GM21526 (cell line): ENCODE results near the gene RMND5B.

Experiments
- ATAC-seq: cut with Tn5 transposase; IDR thresholded peaks from one replicate; pipeline ENCODE4 v1.9.1; 2021; ENCODE audit warnings: moderate library complexity; ENCODE audit not compliant: unreplicated experiment, low FRiP score

The RMND5B gene

GRCh38 chr5:178113141-178113787 is 17.6 kb upstream of the RMND5B start, which contains the start of gene N4BP3:
N4BP3 (plus strand) TSS chr5:178113532; CDS start chr5:178119584, 6,052 bp downstream.
- ATAC-seq, result peak; percentile 53

- ATAC-seq, result no peak
Measured at GRCh38 chr5:178113841-178114324, 16.9 kb upstream of the RMND5B start.

GRCh38 chr5:178114325-178115135 is 16.3 kb upstream of the RMND5B start:
- no peak for ATAC-seq

GRCh38 chr5:178115136-178115813 is 15.5 kb upstream of the RMND5B start:
- no peak for ATAC-seq

GRCh38 chr5:178115814-178116142 is 15.0 kb upstream of the RMND5B start:
- ATAC-seq, result no peak

GRCh38 chr5:178116143-178116885 is 14.5 kb upstream of the RMND5B start:
- no peak for ATAC-seq

GRCh38 chr5:178117923-178118701 is 12.7 kb upstream of the RMND5B start:
- no peak for ATAC-seq

GRCh38 chr5:178119915-178120606 is 10.8 kb upstream of the RMND5B start:
- ATAC-seq, result no peak

- peak; percentile 78 for ATAC-seq
Measured at GRCh38 chr5:178120607-178121357, 10.0 kb upstream of the RMND5B start.

- ATAC-seq, result no peak
Measured at GRCh38 chr5:178121391-178122276, 9.2 kb upstream of the RMND5B start.

- no peak for ATAC-seq
Measured at GRCh38 chr5:178122346-178122745, 8.5 kb upstream of the RMND5B start.

GRCh38 chr5:178123094-178123965 is 7.5 kb upstream of the RMND5B start:
- ATAC-seq, result no peak

- ATAC-seq, result no peak
Measured at GRCh38 chr5:178123966-178124925, 6.6 kb upstream of the RMND5B start.

GRCh38 chr5:178125253-178125906 is 5.4 kb upstream of the RMND5B start:
- ATAC-seq, result no peak

- no peak for ATAC-seq
Measured at GRCh38 chr5:178126556-178126955, 4.3 kb upstream of the RMND5B start.
